Activated T-helper 1 cell treated with Interleukin-2 at 50 U/mL for 16 hours (primary cell): ENCODE measurements around the gene SLC35F2.
"Not testable (repeated sequence)": the region's sequence is repeated elsewhere in the genome, so short reads cannot be mapped to it uniquely, and the experiment has no call there.

Experiments
- DNase-seq: peaks from one replicate; pipeline ENCODE4 v3.0.0-alpha.2; 2020; ENCODE audit warnings: low read depth

Gene SLC35F2

DNA sequence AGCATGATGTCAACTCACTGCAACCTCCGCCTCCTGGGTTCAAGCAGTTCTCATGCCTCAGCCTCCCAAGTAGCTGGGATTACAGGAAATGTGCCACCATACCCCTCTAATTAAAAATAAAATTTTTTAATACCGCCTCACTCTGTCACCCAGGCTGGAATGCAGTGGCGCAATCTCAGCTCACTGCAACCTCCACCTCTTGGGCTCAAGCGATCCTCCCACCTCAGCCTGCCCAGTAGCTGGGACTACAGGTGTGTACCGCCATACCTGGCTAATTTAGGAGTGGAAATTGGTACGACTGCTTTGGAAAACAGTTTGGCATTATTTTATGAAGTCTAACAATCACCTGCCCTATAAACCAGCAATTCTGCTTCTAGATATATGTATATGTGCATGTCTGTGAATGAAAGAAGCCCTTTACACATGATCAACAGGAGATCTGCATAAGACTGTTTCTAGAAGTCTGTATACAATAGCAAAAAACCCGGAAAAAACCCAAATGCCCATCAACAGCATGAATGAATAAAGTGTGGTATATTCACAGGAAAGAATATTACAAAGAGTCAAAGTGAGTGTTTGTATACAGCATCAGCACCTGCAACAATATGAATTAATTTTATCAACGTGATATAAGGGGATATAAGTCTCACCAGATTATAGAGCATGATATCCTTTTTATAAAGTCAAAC is 16.0 kb downstream of the SLC35F2 start:
- no peak for DNase-seq

GRCh38 chr11:107840129-107840484 is 18.5 kb downstream of the SLC35F2 start:
- DNase-seq: no peak

DNA sequence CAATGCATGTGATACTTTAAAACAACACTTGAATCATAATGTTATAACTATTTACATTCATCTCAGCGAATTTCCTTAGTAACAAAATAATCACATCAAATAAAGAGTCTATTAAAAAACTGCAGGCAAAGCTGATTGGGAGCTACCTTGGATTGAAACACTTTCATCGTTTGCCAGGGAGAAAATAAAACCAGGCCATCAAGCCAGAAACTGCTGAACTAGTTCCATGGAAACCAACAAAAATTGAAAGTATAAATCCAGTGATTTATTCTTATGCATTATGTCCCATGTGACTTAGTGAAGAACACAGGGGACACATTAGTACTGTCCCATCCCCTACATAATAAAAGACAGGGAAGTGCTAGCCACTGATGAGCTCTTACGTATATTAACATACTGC is 21.7 kb downstream of the SLC35F2 start:
- no peak for DNase-seq

- no peak for DNase-seq
These were observed 23.6 kb downstream of the SLC35F2 start for GRCh38 chr11:107834995-107835394.

DNA sequence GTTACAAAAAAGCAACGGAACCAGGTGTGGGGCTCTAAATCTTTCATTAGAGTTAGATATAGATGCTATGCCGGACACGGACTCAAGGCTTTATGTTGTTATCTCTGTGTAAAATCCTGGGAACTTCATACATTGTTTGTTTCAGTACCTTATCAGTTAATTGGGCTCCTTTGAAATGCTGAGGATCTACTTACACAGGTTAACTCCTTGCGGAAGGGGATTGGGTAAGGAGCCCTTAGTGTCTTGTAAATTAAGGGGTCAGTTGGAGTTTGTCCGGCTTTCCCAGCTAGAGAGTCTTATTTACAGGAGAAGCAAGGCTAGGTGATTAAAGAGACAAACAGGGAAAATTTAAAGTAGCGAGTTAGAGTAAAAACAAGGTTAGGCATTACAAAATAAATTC is 24.7 kb downstream of the SLC35F2 start:
- DNase-seq: not testable (repeated sequence)

GRCh38 chr11:107830915-107831540 is 27.6 kb downstream of the SLC35F2 start:
- no peak for DNase-seq

DNA sequence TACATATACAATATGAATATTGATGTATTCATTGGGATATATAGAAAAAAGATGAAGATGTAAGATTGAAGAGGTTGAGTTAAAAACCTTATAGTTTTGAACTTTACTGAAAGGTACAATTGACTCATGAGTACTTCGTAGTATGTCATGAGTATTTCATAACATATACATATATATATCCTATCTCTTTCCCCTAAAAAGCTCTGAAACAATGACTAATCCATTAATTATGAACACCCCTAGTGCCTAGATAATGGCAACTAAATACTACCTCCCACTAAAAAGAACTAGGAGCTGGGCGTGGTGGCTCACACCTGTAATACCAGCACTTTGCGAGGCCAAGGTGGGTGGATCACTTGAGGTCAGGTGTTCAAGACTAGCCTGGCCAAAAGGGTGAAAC is 31.5 kb downstream of the SLC35F2 start:
- DNase-seq: no peak

DNA sequence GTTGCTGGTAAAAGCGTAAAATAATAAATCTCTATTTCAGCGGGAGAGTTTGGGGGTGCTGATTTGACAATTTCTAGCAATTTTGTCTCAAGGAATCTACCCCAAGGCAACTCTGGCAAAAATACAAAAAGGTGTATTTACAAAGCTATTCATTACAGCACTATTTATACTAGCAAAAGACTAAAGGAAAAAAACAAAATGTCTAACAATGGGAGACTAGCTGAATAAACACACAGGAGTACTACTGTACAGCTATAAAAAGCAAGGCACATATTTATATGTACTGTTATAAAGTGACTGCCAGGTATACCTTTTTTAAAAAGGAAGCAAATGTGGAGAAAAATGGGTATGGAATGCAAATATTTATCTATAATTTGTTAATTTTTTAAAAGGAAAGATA is 32.7 kb downstream of the SLC35F2 start:
- DNase-seq: no peak

DNA sequence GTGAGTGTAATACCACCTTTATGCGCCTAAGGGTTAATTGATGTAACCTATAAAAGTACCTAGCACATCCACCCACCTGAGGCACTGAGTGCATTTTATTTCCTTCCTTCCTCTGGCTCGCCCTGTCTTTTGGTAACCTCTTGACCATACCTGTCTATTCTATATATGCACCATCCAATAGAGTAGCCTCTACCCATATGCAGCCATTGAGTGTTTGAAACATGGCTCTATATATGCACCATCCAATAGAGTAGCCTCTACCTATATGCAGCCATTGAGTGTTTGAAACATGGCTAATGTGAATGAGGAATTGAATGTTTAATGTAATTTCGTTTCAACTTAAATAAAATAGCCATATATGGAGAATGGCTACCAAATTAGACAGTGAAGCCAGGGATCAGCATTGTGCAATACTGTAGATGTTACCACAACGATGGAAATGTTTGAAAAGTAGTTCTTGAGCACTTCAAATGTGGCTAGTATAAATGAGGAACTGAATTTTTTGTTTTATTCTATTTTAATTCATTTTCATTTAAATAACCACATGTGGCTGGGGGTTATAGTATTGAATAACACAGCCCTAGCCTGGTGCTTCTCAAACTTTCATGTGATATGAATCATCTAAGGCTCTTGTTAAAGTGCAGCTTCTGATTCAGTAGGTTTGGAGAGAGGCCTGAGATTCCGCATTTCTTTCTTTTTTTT is 33.8 kb downstream of the SLC35F2 start:
- no peak for DNase-seq

- DNase-seq: no peak
These were observed 37.2 kb downstream of the SLC35F2 start for GRCh38 chr11:107821199-107821927.

GRCh38 chr11:107819361-107820014 is 39.1 kb downstream of the SLC35F2 start:
- no peak for DNase-seq

DNA sequence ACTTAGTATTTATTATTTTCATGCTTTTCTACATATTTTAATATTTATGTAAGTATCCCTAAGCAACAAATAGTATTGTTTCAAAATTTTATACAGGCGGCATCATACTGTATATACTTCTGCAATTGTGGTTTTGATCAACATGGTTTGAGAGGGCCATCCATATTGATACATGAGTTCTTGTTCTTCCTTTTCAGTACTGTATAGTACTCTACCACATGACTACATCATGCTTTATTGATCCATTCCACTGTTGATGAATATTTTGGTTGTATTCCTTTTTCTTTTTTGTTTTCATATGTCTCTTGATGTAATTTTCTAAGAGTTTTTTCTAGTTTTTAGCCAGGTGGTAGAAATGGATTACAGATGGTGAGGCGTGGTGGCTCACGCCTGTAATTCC is 40.1 kb downstream of the SLC35F2 start:
- no peak for DNase-seq

- no peak for DNase-seq
These were observed 42.6 kb downstream of the SLC35F2 start for GRCh38 chr11:107816028-107816427.

DNA sequence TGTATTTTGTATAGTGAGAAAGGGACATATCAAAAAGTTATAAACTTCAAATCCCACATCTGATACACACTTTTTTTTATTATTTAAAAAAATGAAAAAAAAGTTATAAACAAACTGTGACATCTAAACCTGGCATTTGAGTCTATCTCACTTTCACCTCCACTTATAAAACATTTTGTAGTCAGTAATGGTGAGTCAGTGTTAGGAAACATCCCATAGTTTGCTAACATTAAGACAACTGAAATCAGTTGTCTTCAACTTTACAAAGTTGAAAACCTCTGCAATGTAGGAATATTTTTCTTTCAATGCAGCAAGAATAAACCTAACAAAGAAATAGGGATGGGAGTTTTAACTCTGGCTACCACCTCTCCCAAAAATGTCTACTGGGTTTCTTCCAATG is 47.7 kb downstream of the SLC35F2 start:
- no peak for DNase-seq

DNA sequence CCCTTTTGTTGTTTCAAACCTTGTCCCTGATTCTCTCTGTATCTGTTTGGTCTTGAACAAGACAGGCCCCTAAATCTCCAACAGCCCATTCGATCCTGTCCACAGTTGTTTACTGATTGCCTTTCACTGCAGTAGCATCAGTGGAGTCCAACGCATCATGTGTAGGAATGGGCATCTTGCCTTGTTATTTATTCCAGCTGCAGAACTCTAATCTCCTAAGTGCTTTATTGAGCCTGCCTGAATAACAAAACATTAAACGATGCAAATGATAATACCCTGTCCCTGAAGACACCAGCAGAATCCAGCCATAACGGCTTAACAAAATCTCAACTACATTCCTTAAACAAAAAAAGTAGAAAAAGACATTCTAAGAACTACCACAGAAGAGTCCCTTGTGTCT is 50.1 kb downstream of the SLC35F2 start:
- DNase-seq: no peak

GRCh38 chr11:107804971-107805370 is 53.6 kb downstream of the SLC35F2 start:
- no peak for DNase-seq

DNA sequence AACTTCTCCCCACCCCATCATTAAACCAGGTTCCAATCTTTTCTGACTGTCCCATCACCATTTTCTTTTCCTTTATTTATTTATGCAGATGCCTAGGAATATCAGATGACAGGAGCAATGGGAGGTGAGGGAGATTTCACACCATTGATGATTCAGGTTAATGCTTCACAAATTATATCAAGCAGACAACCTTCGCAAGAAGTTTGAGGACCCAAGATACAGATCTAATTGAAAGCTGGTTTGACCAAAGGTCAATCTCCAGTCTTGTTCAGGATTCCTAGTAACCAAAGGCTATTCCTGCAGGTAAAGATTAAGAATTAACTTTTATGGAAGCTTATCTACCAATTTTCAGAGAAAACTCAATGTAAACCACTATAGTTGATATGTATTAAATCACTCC is 54.4 kb downstream of the SLC35F2 start:
- no peak for DNase-seq

DNA sequence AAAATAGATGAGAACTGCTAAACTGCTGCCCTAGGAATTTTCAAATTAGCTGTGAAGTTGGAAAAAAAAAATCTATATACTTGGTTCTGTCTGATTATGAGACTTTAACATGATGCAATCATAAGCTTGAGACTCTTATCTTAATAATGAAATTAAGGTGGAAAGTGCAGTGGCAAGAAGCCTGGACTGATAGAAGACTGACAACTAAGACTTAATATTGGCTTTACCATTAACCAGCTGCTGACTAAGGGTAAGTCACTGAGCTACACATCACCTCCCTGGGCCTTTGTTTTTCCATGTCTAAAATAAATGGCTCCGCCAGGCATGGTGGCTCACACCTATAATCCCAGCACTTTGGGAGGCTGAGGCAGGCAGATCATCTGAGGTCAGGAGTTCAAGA is 56.9 kb downstream of the SLC35F2 start:
- DNase-seq: no peak

- DNase-seq: peak; percentile 12
These were observed 59.2 kb downstream of the SLC35F2 start for GRCh38 chr11:107799218-107799859.

DNA sequence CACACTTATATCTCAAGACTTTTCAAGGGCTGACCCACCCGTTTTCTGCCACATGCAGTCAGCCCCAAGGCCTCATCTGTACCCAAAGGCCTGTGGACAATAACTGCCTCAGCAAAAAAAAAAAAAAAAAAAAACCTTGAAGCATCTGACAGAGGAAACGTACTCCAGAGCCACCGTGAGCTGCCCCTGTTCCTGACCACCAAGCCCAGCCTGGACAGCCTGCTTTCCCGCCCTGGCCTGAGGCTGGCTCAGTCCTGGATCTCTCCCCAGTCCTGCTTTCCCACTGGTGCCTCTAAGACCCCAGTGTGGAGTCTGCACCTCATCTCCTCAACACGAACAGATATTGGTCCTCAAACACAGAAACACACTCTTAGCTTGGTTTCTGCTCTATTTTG is 66.5 kb downstream of the SLC35F2 start:
- DNase-seq: no peak

DNA sequence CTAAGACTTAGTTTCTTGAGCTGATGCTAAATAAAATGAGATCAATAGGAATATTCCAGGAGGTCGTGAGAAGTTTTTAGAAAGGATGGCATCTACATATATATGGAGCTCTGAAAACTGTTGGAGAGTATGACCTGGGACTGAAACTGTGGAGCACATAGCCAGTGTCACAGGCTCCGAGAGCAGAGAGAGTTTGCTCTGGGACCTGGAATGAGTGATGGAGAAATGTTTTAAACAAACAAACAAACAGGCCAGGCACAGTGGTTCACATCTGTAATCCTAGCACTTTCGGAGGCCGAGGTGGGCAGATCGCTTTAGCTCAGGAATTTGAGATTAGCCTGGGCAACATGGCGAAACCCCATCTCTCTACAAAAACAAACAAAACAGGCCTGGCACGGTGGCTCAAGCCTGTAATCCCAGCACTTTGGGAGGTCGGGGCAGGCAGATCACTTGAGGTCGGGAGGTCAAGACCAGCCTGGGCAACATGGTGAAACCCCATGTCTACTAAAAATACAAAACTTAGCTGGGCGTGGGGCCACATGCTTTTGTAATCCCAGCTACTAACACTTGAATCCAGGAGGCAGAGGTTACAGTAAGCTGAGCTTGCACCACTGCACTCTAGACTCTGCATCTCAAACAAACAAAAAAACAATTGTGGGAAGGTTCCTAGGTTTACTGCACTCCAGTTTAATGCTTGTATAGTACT is 67.1 kb downstream of the SLC35F2 start:
- DNase-seq: no peak
